HUES48 (cell line): ENCODE measurements around the gene RERE.
"Not testable (repeated sequence)": the region's sequence is repeated elsewhere in the genome, so short reads cannot be mapped to it uniquely, and the experiment has no call there.

Source experiments
- H3K27ac ChIP-seq: one replicate; pipeline ENCODE4 v1.7.0; 2013; ENCODE audit warnings: low read depth, low read length, inconsistent platforms
- H3K27me3 ChIP-seq: 2 replicates; pipeline ENCODE4 v1.6.1; 2013; ENCODE audit warnings: mild to moderate bottlenecking, low read length; ENCODE audit not compliant: control insufficient read depth, insufficient read depth
- H3K36me3 ChIP-seq: 2 replicates; pipeline ENCODE4 v1.6.1; 2013; ENCODE audit warnings: low read length; ENCODE audit not compliant: control insufficient read depth, insufficient read depth
- H3K4me1 ChIP-seq: 2 replicates; pipeline ENCODE4 v1.6.1; 2013; ENCODE audit warnings: mild to moderate bottlenecking, low read length; ENCODE audit not compliant: control insufficient read depth, insufficient read depth
- H3K4me3 ChIP-seq: 2 replicates; pipeline ENCODE4 v1.5.1; 2013; ENCODE audit warnings: mild to moderate bottlenecking, low read depth, low read length
- H3K9ac ChIP-seq: 2 replicates; pipeline ENCODE4 v1.6.1; 2013; ENCODE audit warnings: mild to moderate bottlenecking, low read depth, low read length, moderate library complexity
- H3K9me3 ChIP-seq: 2 replicates; pipeline ENCODE4 v1.6.1; 2013; ENCODE audit warnings: low read length; ENCODE audit not compliant: control insufficient read depth, insufficient read depth

Gene RERE

DNA sequence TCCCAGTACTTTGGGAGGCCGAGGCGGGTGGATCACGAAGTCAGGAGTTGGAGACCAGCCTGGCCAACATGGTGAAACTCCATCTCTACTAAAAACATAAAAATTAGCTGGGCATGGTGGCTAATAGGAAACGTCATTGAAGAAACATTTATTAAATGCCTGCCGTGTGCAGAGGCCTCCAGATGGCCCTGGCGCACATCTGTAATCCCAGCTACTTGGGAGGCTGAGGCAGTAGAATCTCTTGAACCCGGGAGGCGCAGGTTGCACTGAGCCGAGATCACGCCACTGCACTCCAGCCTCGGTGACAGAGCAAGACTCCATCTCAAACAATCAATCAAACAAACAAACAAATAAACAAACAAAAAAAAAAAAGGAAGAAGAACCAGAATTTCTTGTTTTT lies 368.9 kb downstream of the RERE start:
- H3K9ac ChIP-seq, H3K27ac ChIP-seq, H3K9me3 ChIP-seq, H3K27me3 ChIP-seq, H3K4me3 ChIP-seq, H3K36me3 ChIP-seq: not testable (repeated sequence)
- peaks cover 33% of the 10 kb centered on the region for H3K4me1 ChIP-seq

DNA sequence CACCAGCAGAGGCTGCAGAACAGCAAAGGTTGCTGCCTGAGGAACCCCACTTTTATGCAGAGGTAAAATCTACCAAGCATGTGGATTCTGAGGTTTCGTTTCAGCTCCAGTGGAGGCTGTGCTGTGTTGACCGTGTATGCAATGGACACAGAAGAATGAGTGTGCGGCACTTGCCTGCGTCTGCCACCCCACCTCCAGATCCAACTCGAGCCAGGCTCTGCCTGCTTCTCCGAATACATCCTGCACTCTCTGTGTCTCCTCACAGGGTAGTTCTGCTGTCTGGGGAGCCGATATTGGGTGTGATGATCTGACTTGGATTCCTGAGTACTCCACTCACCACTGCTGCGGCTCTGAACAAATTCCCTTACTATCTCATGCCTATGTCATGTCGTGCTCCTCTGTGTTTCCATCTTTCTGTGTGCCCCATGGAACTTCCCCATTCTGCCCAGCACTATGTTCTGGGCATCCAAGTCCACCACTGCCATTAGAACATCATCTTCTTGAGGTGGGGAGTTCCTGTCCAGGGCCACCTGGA lies 369.8 kb downstream of the RERE start:
- Histone ChIP-seq H3K4me3 (no peak overlapping the region), H3K9me3 (no peaks in the 10 kb centered on the region; the same call in 1 of the 2 replicates), H3K9ac (no peak overlapping the region), H3K4me1 (peaks cover 38% of the 10 kb centered on the region), H3K27ac (no peak overlapping the region), H3K27me3 (no peaks in the 10 kb centered on the region), H3K36me3 (0 out of 2 replicates have a peak, but pooled peaks cover 5% of the 10 kb centered on the region)

DNA sequence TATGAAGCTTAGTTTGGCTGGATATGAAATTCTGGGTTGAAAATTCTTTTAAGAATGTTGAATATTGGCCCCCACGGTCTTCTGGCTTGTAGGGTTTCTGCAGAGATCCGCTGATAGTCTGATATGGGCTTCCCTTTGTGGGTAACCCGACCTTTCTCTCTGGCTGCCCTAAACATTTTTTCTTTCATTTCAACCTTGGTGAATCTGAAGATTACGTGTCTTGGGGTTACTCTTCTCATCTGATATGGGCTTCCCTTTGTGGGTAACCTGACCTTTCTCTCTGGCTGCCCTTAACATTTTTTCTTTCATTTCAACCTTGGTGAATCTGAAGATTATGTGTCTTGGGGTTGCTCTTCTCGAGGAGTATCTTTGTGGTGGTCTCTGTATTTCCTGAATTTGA lies 371.3 kb downstream of the RERE start:
- H3K9ac ChIP-seq, H3K27me3 ChIP-seq, H3K4me3 ChIP-seq, H3K9me3 ChIP-seq, H3K36me3 ChIP-seq, H3K27ac ChIP-seq: not testable (repeated sequence)
- H3K4me1 ChIP-seq, result peaks cover 40% of the 10 kb centered on the region

DNA sequence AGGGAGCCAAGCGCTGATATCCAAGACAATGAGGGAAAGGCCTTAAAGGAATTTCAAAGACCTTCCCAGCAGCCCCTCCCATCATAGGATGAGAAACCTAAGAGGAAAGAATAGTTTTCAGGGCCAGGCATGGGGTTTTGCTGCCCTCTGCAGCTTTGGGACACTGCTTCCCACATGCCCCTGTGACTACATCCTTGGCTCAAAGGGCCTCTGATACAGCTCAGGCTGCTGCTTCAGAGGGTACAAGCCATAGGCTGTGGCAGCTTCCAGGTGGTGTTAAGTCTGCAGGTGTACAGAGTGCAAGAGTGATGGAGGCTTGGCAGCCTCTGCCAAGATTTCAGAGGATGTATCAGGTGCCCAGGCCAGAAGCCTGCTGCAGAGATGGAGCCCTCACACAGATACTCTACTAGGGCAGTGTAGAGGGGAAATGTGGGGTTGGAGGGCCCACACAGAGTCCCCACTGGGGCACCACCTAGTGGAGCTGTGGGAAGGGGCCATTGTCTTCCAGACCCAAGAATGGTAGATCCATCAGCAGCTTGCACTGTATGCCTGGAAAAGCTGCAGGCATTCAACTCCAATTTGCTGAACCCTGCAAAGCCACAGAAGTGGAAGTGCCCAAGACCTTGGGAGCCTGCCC lies 373.8 kb downstream of the RERE start:
- H3K27ac ChIP-seq, result peak overlapping the region; percentile 80
- no peak overlapping the region for H3K9ac ChIP-seq
- H3K27me3 ChIP-seq, result no peaks in the 10 kb centered on the region
- H3K4me3 ChIP-seq, result no peak overlapping the region
- 0 out of 2 replicates have a peak, but pooled peaks cover 3% of the 10 kb centered on the region for H3K36me3 ChIP-seq
- no peaks in the 10 kb centered on the region; the same call in 1 of the 2 replicates for H3K9me3 ChIP-seq
- H3K4me1 ChIP-seq, result peaks cover 38% of the 10 kb centered on the region

DNA sequence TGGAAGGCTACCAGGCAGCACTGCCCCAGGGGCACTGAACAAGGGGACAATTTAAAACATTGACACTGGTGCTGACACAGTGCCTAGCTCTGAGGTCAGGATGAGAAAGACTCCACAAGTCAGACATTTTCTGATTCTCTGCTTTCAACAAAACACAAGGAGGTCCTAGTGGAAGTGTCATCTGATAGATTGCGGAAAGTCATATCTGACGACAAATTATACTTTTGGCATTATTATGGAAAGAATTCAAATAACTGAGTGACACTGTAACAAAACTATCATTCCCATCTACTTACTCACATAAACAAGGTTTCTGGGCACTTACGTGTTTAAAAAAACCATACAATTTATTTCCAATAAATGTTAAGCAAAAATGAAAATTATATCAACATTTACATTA lies 376.0 kb downstream of the RERE start:
- Histone ChIP-seq H3K9me3 (no peaks in the 10 kb centered on the region; the same call in 1 of the 2 replicates), H3K27ac (no peak overlapping the region), H3K36me3 (no peaks in the 10 kb centered on the region; the same call in 1 of the 2 replicates), H3K9ac (no peak overlapping the region), H3K27me3 (no peaks in the 10 kb centered on the region), H3K4me1 (peaks cover 60% of the 10 kb centered on the region), H3K4me3 (no peak overlapping the region)

DNA sequence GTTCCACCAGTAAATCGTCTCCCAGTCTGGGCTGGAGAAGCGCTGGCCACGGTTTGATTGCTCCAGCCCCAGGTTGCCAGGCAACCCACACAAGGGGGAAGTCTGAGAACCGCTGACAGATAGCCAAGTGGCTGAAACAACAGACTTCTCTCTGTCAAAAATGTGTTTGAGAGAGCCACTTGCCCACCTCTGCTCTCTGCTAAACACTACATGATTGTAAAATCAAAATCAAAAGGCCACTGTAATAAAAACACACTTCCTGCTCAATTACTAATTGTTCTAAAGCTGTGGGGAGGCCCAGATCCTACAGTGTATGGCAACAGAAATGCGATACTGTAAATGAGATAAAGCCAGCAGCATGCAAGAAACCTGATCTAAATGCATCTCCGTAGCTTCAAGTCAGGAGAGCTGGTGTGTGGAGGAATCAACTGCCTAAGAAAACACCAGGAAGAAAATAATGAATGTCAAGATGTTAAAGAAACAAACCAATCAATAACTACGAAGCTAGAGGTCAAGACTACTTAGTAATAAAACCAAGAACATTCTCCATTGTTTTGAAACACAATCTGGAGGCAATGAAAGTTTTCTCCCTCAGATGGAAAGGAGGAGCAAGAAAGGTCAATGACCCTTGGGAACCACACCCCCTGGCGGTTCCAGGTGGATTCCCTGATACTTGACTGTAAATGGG lies 378.3 kb downstream of the RERE start:
- Histone ChIP-seq H3K4me1 (peaks cover 47% of the 10 kb centered on the region), H3K4me3 (no peak overlapping the region), H3K9ac (no peak overlapping the region), H3K27ac (peak overlapping the region; percentile 78), H3K9me3 (no peaks in the 10 kb centered on the region; the same call in 1 of the 2 replicates), H3K36me3 (no peaks in the 10 kb centered on the region; the same call in 1 of the 2 replicates), H3K27me3 (no peaks in the 10 kb centered on the region)

DNA sequence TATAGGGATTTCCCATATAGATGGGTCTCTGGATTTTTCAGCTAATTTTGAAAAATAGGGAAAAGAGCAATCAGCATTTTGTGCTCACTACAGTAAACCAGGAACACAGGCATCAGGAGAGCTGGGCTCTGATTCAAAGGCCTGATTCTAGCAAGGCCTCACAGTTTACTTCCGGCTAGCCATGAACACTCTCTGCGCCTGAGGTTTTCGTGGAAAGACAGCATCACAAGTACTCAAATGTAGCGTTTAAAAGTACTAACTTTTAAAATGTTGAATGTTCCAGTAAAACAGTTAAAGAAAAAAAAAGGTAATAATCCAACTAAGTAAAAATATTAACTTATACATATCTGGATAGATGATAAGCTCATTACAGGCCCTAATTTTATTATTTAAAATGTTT lies 379.0 kb downstream of the RERE start:
- Histone ChIP-seq H3K9me3 (no peaks in the 10 kb centered on the region; the same call in 1 of the 2 replicates), H3K36me3 (no peaks in the 10 kb centered on the region; the same call in 1 of the 2 replicates), H3K27me3 (no peaks in the 10 kb centered on the region), H3K4me3 (no peak overlapping the region), H3K9ac (no peak overlapping the region), H3K4me1 (peaks cover 41% of the 10 kb centered on the region), H3K27ac (peak overlapping the region; percentile 78)

DNA sequence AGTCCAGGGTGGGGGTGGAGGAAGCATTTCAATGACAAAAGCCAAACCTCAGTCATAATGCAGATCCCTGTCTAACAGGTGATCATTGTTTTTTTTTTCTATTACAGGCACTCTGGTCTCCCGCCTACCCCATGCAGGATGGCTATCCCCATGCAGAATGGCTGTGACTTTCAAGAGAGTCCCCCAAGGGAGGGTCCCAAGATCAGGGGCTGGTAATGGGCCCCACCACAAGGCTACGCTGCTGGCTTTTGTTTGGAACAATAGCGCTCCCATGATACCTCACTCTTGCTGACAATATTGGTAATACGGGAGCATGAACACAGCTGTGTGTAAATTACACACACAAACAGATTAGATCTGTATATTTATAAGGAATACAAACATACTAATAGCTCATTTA lies 380.1 kb downstream of the RERE start:
- Histone ChIP-seq H3K36me3 (no peaks in the 10 kb centered on the region; the same call in 1 of the 2 replicates), H3K4me3 (no peak overlapping the region), H3K9ac (no peak overlapping the region), H3K4me1 (peaks cover 35% of the 10 kb centered on the region), H3K27me3 (no peaks in the 10 kb centered on the region), H3K9me3 (no peaks in the 10 kb centered on the region), H3K27ac (peak overlapping the region; percentile 59)

DNA sequence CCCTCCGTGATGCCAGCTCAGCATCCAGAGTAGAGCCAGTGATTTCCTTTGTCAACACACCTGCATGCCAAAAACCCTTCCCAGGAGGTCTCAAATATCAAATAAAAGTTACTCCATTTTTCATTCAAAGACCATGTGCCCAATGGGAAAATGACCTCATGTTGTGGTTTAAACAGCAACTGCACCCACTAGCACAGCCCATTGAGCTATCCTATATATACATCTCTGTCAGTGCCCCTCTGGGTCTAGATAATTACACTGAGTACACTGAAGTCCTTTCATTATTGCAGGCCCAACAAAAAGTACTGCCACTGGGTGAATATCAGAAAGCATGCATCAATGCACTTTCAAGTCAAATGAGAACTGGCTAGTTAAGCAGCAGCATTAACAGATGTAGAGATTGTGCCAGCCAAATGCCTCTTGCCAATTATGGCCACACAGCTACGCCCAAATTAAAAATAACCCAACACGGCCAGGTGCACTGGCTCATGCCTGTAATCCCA lies 381.8 kb downstream of the RERE start:
- Histone ChIP-seq H3K36me3 (no peaks in the 10 kb centered on the region; the same call in 1 of the 2 replicates), H3K4me3 (no peak overlapping the region), H3K9ac (no peak overlapping the region), H3K4me1 (peaks cover 41% of the 10 kb centered on the region), H3K27ac (no peak overlapping the region), H3K27me3 (no peaks in the 10 kb centered on the region), H3K9me3 (no peaks in the 10 kb centered on the region)

DNA sequence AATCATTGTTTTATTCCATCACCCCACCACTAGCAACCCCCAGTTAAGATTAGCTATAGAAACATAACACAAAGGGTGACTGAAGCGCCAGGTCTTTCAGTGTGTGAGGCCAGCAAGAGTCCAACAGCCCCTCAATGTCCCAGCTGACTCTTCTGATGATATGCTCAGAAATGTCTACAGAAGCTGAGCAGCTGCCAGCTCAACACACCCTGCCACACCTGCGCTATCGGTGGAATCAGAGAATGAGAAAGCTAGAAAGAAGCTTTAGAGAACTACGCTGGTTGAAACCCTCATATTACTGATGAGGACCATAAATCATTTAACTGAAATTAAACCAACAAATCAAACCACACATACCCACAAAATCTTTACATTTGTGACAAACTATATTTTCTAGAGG lies 383.3 kb downstream of the RERE start:
- Histone ChIP-seq H3K36me3 (no peaks in the 10 kb centered on the region; the same call in 1 of the 2 replicates), H3K4me3 (no peak overlapping the region), H3K9me3 (no peaks in the 10 kb centered on the region), H3K4me1 (peaks cover 45% of the 10 kb centered on the region), H3K9ac (no peak overlapping the region), H3K27me3 (no peaks in the 10 kb centered on the region), H3K27ac (no peak overlapping the region)

DNA sequence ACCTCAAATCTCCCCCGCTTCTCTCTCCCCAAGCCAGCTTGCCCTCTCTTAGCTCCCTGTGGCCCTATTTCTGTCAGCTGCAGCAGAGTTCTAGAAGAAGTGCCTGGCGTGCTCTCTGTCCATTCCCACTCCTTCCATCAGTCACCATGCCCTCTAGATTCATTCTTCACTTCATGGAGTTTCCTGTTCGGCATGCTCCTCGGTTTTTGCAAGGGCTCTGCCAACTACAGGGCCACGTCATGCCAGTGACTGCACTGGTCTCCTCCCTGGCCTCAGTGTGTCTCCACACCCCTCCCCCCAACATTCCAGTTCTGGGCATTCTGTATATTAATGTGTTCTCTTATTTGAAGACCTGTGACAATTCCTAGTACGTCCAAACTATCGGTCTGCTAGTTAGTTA lies 385.7 kb downstream of the RERE start:
- Histone ChIP-seq H3K27ac (no peak overlapping the region), H3K9me3 (no peaks in the 10 kb centered on the region), H3K4me1 (peaks cover 21% of the 10 kb centered on the region), H3K9ac (no peak overlapping the region), H3K4me3 (no peak overlapping the region), H3K36me3 (no peaks in the 10 kb centered on the region), H3K27me3 (no peaks in the 10 kb centered on the region)
